HepG2 (cell line): ENCODE measurements around the gene ZBTB7B. TPM values are rescaled to one million over a fixed set of nuclear protein-coding genes. Genes with fewer than 3 reads are reported as not detected.

Experiments used
- AKNA ChIP-seq: sonication (generic); formaldehyde crosslinking; IDR thresholded peaks from 2 replicates; pipeline ENCODE4 v1.4.0; 2020; ENCODE audit warnings: missing genetic modification reagents, borderline replicate concordance
- CBFB ChIP-seq: sonication (generic); formaldehyde crosslinking; IDR thresholded peaks from 2 replicates; pipeline ENCODE4 v1.4.0; 2020; ENCODE audit warnings: missing genetic modification reagents
- CREM ChIP-seq, 2 experiments: sonication (generic) in 1 of 2; formaldehyde crosslinking in 1 of 2; IDR thresholded peaks; 2 replicates each; pipeline versions ENCODE4 v1.4.0 to v1.6.1; 2016 to 2020; ENCODE audit warnings: antibody characterized with exemption in 1 of 2, mild to moderate bottlenecking in 1 of 2, missing genetic modification reagents in 1 of 2
- ELF3 ChIP-seq: IDR thresholded peaks from 2 replicates; pipeline ENCODE4 v1.6.1; 2016; ENCODE audit warnings: missing genetic modification reagents, missing compliant biosample characterization
- GTF2F1 ChIP-seq: fragments of 150-350 bp; IDR thresholded peaks from 2 replicates; pipeline ENCODE4 v1.6.1; 2014; ENCODE audit warnings: low read length
- TAF1 ChIP-seq: sonication (generic); formaldehyde crosslinking; IDR thresholded peaks from 2 replicates; pipeline ENCODE4 v1.4.0; 2020; ENCODE audit warnings: missing genetic modification reagents
- TCF7L2 ChIP-seq: IDR thresholded peaks from 2 replicates; pipeline ENCODE4 v1.6.1; 2011; ENCODE audit warnings: mild to moderate bottlenecking, low read depth, low read length, moderate library complexity
- ZBTB7B ChIP-seq: sonication (generic); formaldehyde crosslinking; IDR thresholded peaks from 2 replicates; pipeline ENCODE4 v1.4.0; 2020; ENCODE audit warnings: missing genetic modification reagents
- ZNF121 ChIP-seq: sonication (generic); formaldehyde crosslinking; IDR thresholded peaks from 2 replicates; pipeline ENCODE4 v1.5.0; 2020; ENCODE audit warnings: mild to moderate bottlenecking, missing genetic modification reagents
- ZNF274 ChIP-seq: sonication (generic); formaldehyde crosslinking; IDR thresholded peaks from 2 replicates; pipeline ENCODE4 v1.5.1; 2020; ENCODE audit warnings: mild to moderate bottlenecking, missing genetic modification reagents
- ZNF292 ChIP-seq: sonication (generic); formaldehyde crosslinking; IDR thresholded peaks from 2 replicates; pipeline ENCODE4 v1.8.1; 2022; ENCODE audit warnings: mild to moderate bottlenecking, low read depth, missing genetic modification reagents, borderline replicate concordance
- ZNF335 ChIP-seq: sonication (generic); formaldehyde crosslinking; IDR thresholded peaks from 2 replicates; pipeline ENCODE4 v1.4.0; 2020; ENCODE audit warnings: missing genetic modification reagents
- ZNF446 ChIP-seq: sonication (generic); formaldehyde crosslinking; IDR thresholded peaks from 2 replicates; pipeline ENCODE4 v1.5.0; 2020; ENCODE audit warnings: mild to moderate bottlenecking, missing genetic modification reagents
- ZNF510 ChIP-seq: sonication (generic); formaldehyde crosslinking; IDR thresholded peaks from 2 replicates; pipeline ENCODE4 v1.4.0; 2020; ENCODE audit warnings: low read depth, mild to moderate bottlenecking, missing genetic modification reagents
- ZNF614 ChIP-seq: IDR thresholded peaks from 2 replicates; pipeline ENCODE4 v1.6.1; 2018; ENCODE audit warnings: missing biosample characterization, missing genetic modification reagents, inconsistent platforms, borderline replicate concordance
- ZNF7 ChIP-seq: IDR thresholded peaks from 2 replicates; pipeline ENCODE4 v1.6.1; 2016; ENCODE audit warnings: missing biosample characterization, missing genetic modification reagents
- polyA plus RNA-seq, 8 experiments: library from polyadenylated mRNA; depleted of rRNA in 3 of 8; stranded (reverse) in 7 of 8; unstranded in 1 of 8; fragments of >200 nt; fragmentation: Illumina TruSeq in 4 of 8; extraction: Trizol in 4 of 8; gene quantifications; 2 replicates each; pipeline versions ENCODE4 v1.2.1 to v1.2.3, GENCODE V29; 2011 to 2016; ENCODE audit warnings: low read depth in 4 of 8, missing spikeins in 1 of 8, mixed read lengths in 1 of 8; ENCODE audit not compliant: insufficient read depth in 1 of 8
- total RNA-seq, 5 experiments: library from RNA; depleted of rRNA; stranded (reverse); fragments of >200 nt; fragmentation: Illumina TruSeq; extraction: Trizol; gene quantifications; 2 replicates each; pipeline ENCODE4 v1.2.3, GENCODE V29; 2016; ENCODE audit warnings: low read depth in 1 of 5
- TF ChIP-seq, protein P1 (sequence below): IDR thresholded peaks from 2 replicates; pipeline ENCODE4 v1.6.1; 2016; ENCODE audit warnings: mild to moderate bottlenecking, missing biosample characterization, missing genetic modification reagents
- TF ChIP-seq, protein P2 (sequence below): sonication (generic); formaldehyde crosslinking; IDR thresholded peaks from 2 replicates; pipeline ENCODE4 v1.4.0; 2020; ENCODE audit warnings: missing genetic modification reagents, borderline replicate concordance
- TF ChIP-seq, protein P3 (sequence below): sonication (generic); formaldehyde crosslinking; IDR thresholded peaks from 2 replicates; pipeline ENCODE4 v1.9.0; 2021; ENCODE audit warnings: missing genetic modification reagents, borderline replicate concordance

The ZBTB7B gene
- total and polyA plus RNA-seq, 2 of the 13 experiments (the other 11 are each of a cell fraction or from before 2014, with no cell fraction given): 15.5 to 17.5 TPM

GRCh38 chr1:154955718-154956543 is 46.7 kb upstream of the ZBTB7B start, which contains the start of gene PBXIP1 (continued):
- TF ChIP-seq, protein P1, sequence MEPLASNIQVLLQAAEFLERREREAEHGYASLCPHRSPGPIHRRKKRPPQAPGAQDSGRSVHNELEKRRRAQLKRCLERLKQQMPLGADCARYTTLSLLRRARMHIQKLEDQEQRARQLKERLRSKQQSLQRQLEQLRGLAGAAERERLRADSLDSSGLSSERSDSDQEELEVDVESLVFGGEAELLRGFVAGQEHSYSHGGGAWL (CRISPR knock-in tag): no peak
- no peak for TF ChIP-seq GTF2F1
- TF ChIP-seq ZNF510 (CRISPR knock-in tag): no peak
- TF ChIP-seq ELF3 (CRISPR knock-in tag): peak; percentile 40
- peak; percentile 25; the same call in 1 of the 2 replicates for TF ChIP-seq CREM (IDR thresholded peaks at IDR 0.05)
- no peak for TF ChIP-seq CREM (CRISPR knock-in tag; IDR thresholded peaks at IDR 0.05)
- peak; percentile 76; the same call in 1 of the 2 replicates for TF ChIP-seq ZNF335 (CRISPR knock-in tag)
- TF ChIP-seq AKNA: no peak
- no peak for TF ChIP-seq ZNF292 (CRISPR knock-in tag)
- TF ChIP-seq ZNF121 (CRISPR knock-in tag): no peak
- no peak for TF ChIP-seq ZNF7 (CRISPR knock-in tag)
- peak; percentile 53; the same call in 1 of the 2 replicates for TF ChIP-seq ZBTB7B (CRISPR knock-in tag)
- peak; percentile 51; the same call in 1 of the 2 replicates for TF ChIP-seq TAF1
- no peak for TF ChIP-seq ZNF274 (CRISPR knock-in tag)
- TF ChIP-seq CBFB (CRISPR knock-in tag): 0 out of 2 replicates have a peak, but pooled peaks have one; percentile 34
- TF ChIP-seq ZNF446: no peak
- TF ChIP-seq, protein P2, sequence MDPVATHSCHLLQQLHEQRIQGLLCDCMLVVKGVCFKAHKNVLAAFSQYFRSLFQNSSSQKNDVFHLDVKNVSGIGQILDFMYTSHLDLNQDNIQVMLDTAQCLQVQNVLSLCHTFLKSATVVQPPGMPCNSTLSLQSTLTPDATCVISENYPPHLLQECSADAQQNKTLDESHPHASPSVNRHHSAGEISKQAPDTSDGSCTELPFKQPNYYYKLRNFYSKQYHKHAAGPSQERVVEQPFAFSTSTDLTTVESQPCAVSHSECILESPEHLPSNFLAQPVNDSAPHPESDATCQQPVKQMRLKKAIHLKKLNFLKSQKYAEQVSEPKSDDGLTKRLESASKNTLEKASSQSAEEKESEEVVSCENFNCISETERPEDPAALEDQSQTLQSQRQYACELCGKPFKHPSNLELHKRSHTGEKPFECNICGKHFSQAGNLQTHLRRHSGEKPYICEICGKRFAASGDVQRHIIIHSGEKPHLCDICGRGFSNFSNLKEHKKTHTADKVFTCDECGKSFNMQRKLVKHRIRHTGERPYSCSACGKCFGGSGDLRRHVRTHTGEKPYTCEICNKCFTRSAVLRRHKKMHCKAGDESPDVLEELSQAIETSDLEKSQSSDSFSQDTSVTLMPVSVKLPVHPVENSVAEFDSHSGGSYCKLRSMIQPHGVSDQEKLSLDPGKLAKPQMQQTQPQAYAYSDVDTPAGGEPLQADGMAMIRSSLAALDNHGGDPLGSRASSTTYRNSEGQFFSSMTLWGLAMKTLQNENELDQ: no peak
- no peak for TF ChIP-seq TCF7L2
- TF ChIP-seq ZNF614: no peak
- TF ChIP-seq, protein P3, sequence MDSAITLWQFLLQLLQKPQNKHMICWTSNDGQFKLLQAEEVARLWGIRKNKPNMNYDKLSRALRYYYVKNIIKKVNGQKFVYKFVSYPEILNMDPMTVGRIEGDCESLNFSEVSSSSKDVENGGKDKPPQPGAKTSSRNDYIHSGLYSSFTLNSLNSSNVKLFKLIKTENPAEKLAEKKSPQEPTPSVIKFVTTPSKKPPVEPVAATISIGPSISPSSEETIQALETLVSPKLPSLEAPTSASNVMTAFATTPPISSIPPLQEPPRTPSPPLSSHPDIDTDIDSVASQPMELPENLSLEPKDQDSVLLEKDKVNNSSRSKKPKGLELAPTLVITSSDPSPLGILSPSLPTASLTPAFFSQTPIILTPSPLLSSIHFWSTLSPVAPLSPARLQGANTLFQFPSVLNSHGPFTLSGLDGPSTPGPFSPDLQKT: no peak
